ENCODE data around the gene RNF10.
A peak's percentile ranks its signal among the peaks of the same experiment; 100 is the strongest.
"Not testable (repeated sequence)": the region's sequence is repeated elsewhere in the genome, so short reads cannot be mapped to it uniquely, and the experiment has no call there.

Gene RNF10

DNA sequence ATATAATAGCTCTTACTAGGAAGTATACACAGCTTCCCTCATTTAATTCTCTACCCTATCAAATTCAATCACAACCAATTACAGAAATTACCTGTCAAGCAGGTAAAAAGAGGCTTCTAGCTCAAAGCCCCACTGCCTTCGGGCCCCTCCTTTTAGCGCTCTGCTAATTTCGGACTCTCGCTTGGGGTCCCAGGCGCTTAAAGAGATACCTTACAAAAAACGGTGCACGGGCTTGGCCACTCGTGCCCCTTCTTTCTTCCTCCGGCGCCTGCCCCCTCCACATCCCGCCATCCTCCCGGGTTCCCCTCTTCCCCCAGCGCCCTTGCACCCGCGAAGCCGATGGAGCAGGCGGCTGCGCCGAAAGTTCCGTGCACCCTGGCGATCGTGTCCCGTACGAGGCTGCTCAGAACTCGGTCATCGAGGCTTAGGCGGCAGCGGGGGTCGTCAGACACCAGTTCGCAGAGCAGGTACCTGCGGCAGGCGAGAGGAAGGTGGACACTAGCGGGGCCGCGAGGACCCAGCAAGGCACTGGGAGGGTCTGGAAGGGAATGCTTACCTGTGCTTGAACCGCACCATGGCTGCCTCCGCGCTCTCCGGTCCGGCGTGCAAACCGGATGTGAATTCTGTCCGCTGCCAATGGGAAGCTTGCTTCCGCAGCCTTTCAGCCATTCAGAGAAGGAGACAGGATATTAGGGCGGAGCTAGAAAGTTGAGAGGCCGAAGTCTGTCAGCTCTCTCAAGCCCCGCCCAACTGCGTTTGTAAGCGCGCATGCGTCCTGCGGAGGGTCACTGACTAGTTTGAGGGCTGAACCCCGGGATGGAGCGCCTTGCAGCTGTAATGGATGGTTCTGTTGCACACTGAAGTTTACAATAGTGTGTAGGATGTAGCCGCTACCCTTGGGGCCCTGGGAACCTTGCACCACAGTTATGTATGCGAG is 46.9 kb downstream of the RNF10 start, which contains the start of gene POP5:
Gene POP5 (minus strand): TSS at position 616 of the 937 bp plus-strand sequence. CDS start 40 bp downstream, at position 576.
- DNase-seq, result peak; percentile 92

DNA sequence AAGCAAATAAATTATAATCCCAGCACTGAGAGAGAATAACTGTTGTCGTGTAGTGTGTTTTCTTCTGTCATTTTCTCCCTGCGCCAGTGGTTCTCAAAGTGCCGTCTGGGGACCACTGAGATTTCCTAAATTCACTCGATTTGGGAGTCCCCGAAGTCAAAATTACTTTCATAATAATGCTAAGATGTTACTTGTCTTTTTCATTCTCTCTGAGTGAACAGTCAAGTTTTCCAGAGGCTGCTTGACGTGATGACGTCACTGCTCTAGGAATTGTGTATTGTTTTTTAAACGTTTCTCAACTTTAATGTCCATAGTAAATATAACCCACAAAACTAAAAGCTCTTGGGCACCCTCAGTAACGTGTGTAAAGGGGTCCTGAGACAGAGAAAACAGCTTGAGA is 47.8 kb downstream of the RNF10 start:
- no peak for DNase-seq

GRCh38 chr12:120583478-120584030 is 49.4 kb downstream of the RNF10 start:
- peak; percentile 81 for DNase-seq

- peak; percentile 64 for DNase-seq
Observed at GRCh38 chr12:120584343-120585149, 50.4 kb downstream of the RNF10 start.

DNA sequence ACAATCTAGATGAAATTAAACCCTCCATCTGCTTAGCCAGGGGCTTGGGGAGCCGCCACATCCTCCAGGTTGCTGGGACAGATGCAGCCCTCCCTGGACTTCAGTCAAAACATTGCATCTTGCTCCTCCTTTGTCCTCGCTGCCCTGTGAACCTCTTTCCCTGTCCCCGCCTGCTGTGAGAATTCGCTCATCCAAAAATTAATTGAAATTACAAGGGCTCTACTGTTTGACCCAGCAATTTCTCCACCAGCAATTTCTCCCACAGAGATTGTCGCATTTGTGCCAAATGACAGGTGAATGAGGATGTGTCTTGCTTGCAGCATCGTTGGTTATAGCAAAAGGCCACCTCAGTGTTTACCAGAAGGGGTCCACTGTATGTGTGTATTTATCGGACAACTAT is 52.0 kb downstream of the RNF10 start:
- no peak for DNase-seq

- no peak for DNase-seq
Observed at GRCh38 chr12:120586860-120587259, 52.7 kb downstream of the RNF10 start.

DNA sequence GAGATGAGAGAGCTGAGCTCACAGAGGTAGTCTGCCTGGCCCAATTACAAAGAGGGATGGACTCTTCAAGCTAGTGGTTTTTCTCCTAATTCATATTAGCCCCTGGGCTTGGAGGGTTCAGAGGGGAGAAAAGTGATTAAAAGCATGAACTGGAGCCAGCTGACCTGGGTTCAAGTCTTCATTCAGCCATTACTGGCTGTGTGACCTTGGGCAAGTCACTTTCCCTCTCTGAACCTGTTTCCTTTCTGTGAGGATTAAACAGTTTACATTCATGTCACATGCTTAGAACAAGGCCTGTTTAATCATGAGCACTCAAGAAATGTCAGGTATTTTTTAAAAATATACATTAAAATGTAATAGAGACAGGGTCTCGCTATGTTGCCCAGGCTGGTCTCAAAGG is 54.2 kb downstream of the RNF10 start:
- DNase-seq, result no peak

DNA sequence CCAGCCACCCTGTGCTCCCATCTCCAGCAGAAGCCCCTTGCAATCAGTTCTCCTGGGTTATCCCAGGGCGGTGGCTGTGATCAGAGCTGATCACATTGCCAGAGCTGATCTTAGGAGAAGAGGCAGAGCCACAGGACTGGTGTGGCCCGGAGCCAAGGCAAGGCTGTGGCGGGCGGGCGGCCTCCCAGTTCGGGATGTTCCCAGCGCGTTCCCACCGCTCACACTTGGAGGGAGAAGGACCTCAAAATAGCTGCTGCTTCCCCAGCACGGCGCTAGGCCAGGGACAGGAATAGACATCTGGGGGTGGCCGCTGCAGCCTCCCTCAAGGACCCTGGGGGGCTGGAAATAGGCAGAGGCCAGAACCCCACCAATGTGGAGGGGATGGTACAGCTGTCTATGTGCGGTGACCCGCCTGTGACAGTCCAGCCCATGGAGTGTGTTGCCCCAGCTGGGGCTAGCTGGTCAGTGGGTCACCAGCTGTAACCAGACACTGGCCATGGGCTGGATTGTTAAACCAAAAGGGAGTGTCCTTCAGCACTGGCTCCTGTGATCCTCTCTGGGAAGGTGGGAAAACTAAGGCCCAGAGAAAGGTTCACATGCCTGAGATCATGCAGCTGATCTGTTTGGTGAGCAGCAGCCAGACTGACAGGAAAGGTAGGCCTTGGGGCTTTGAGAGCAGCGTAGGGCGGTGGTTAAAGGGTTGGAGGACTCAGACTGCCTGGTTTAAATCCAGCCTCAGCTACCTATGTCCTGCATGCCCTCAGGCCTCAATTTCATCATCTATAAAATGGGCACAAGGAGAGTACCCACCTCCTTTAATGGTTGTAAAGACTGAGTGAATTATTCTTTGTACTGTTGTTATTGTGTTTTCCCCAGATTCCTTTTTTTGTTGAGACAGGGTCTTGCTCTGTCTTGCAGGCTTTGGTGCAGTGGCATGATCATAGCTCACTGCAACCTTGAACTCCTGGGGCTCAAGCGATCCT is 55.1 kb downstream of the RNF10 start:
- DNase-seq, result no peak

DNA sequence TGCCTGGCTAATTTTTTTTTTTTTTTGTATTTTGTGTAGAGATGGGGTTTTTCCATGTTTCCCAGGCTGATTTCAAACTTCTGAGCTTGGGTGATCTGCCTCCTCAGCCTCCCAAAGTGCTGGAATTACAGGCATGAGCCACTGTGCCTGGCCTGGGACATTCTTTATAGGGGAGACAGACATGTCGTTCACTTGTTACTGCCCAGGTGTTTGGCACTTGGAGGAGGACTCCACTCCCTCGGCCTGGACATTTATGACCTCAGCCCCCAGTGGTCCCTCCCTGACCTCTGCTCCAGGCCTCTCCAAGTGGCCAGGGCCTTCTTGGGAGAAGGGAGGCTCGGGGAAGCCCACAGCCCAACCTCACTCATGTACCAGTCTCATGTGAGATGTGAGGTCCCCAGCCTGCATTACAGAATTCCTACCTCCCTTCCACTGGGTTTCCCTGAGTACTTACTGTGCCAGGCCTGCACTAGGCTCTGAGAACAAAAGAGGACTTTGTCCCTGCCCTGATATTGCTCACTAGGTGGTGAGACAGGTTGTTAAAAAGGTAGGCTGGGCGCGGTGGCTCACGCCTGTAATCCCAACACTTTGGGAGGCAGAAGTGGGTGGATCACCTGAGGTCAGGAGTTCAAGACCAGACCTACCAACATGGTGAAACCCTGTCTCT is 56.7 kb downstream of the RNF10 start:
- DNase-seq, result no peak

DNA sequence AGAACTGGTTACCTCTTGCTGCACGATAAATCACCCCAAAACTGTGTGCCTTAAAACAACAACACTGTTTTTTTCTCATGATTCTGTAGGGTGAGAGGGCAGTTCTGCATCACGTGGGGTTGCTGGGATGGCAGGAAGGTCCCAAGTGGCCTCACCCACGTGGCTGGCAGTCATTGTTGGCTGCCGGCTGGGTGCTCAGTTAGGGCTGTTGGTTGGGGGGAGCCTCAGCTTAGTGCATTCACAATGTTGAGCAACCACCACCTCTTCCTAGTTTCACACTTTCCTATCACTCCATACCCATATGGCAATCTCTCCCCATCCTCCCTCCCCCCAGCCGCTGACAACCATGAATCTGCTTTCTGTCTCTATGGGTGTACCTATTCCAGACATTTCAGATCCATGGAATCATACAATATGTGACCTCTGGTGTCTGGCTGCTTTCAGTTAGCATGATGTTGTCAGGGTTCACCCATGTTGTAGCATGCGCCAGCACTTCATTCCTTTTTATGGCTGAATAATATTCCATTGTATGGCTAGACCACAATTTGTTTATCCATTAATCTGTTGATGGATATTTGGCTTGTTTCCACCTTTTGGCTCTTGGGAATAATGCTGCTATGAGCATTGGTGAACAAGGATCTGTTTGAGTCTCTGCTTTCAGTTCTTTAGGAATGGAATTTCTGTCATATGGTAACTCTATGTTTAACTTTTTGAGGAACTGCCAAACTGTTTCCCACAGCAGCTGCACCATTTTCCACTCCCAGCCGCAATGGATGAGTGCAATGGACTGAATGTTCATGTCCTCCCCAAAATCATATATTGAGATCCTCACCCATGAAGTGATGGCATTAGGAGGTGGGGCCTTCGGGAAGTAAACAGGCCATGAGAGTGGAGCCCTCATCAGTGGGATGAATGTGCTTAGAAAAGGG is 58.2 kb downstream of the RNF10 start:
- DNase-seq, result no peak

DNA sequence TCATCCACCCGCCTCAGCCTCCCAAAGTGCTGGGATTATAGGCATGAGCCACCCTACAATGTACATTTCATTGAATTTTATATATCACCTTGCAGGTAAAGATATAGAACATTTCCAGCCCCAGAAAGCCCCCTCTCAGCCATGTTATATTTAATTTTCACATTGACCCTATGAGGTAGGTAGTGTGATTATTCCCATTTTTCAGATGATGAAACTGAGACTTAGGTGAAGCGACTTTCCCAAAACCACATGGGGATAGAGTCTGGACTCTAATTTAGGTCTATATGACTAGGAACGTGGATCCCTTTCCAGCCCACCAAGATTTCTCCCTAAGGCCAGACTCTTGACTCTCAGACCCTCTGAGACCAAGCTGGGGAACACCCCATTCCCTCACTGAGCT is 62.7 kb downstream of the RNF10 start:
- no peak for DNase-seq

GRCh38 chr12:120597861-120598260 is 63.7 kb downstream of the RNF10 start:
- DNase-seq, result no peak

GRCh38 chr12:120598674-120599463 is 64.7 kb downstream of the RNF10 start:
- DNase-seq, result no peak

GRCh38 chr12:120599672-120600552 is 65.8 kb downstream of the RNF10 start:
- no peak for DNase-seq

DNA sequence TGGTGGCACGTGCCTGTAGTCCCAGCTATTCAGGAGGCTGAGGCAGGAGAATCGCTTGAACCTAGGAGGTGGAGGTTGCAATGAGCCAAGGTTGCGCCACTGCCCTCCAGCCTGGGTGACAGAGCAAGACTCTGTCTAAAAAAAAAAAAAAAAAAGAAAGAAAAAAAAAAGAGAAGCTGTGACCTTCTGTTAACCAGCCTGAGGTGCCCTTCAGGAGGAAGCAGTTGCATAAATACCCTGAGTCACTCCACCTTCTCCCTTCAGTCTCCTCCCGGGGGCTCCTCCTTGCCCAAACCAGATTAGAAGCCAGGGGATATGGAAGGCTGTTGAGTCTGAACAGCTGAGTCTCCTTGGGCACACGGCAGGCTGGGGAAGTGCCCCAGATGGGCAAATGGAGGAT is 68.3 kb downstream of the RNF10 start:
- DNase-seq, result not testable (repeated sequence)

DNA sequence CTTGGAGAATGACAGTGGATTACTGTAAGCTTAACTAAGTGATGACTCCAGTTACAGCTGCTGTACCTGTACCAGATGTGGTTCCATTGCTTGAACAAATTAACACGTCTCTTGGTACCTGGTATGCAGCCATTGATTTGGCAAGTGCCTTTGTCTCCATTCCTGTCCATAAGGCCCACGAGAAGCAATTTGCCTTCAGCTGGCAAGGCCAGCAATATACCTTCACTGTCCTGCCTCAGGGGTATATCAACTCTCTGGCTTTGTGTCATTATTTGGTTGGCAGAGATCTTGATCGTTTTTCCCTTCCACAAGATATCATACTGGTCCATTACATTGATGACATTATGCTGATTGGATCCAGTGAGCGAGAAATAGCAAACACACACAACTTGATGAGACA is 76.4 kb downstream of the RNF10 start:
- no peak for DNase-seq

DNA sequence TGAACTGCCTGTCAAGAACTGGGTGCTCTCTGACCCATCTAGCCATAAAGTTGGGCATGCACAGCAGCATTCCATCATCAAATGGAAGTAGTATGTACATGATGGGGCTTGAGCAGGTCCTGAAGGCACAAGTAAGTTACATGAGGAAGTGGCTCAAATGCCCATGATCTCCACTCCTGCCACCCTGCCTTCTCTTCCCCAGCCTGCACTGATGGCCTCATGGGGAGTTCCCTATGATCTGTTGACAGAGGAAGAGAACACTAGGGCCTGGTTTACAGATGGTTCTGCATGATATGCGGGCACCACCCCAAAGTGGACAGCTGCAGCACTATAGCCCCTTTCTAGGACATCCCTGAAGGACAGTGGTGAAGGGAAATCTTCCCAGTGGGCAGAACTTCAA is 77.4 kb downstream of the RNF10 start:
- DNase-seq, result not testable (repeated sequence)

GRCh38 chr12:120614848-120615247 is 80.7 kb downstream of the RNF10 start:
- DNase-seq, result no peak

Measured in right forelimb (tissue), 1 donor.